WI38 (cell line): ENCODE results near the gene ADAMTS18.

Source experiments
- H3K4me3 ChIP-seq: 2 replicates; pipeline ENCODE4 v1.5.1; 2011; ENCODE audit warnings: low read depth, mild to moderate bottlenecking, control low read depth, low read length
- TF ChIP-seq, protein P1 (sequence below): IDR thresholded peaks from 2 replicates; pipeline ENCODE4 v1.5.1; 2012; ENCODE audit warnings: low read depth, mild to moderate bottlenecking, control low read depth, low read length

ADAMTS18 gene

DNA sequence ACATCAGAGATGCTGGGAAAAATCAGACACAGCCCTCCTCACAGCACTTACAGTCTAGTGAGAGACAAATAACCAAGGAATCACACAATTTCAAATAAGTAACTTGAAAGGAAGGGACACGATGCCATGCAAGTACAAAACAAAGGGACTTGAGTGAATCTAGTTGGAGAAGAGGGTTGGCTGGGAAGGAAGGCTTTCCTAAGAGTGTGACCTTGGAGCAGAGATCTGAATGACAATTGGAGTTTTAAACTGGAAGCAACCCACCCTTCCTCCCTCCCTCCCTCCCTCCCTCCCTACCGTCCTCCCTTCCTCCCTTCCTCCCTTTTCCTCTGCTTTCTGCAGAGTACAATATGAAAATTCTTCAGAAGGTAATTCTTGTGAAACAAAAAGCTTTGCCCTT is 31.1 kb downstream of the ADAMTS18 start:
- no peak overlapping the region for H3K4me3 ChIP-seq
- TF ChIP-seq, protein P1, sequence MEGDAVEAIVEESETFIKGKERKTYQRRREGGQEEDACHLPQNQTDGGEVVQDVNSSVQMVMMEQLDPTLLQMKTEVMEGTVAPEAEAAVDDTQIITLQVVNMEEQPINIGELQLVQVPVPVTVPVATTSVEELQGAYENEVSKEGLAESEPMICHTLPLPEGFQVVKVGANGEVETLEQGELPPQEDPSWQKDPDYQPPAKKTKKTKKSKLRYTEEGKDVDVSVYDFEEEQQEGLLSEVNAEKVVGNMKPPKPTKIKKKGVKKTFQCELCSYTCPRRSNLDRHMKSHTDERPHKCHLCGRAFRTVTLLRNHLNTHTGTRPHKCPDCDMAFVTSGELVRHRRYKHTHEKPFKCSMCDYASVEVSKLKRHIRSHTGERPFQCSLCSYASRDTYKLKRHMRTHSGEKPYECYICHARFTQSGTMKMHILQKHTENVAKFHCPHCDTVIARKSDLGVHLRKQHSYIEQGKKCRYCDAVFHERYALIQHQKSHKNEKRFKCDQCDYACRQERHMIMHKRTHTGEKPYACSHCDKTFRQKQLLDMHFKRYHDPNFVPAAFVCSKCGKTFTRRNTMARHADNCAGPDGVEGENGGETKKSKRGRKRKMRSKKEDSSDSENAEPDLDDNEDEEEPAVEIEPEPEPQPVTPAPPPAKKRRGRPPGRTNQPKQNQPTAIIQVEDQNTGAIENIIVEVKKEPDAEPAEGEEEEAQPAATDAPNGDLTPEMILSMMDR, result no peak

DNA sequence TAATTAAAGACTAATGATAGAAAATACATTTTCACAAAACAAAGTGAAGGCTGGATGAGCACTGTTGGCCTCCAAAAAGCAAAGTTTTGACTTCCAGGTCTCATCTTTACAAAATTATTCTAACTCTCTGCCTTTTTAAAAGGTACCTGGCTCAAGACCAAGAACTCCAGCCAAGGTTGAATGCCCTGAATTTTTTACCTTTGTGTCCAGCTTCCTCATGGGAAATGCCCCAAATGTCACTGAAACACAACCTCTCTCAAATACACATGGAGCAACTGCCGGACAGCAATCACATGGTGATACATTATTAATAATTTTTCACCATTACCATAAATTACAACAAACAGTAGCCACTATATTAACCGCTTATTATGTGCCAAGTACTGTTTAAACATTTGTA is 32.2 kb downstream of the ADAMTS18 start:
- TF ChIP-seq, protein P1, result no peak
- no peak overlapping the region for H3K4me3 ChIP-seq

DNA sequence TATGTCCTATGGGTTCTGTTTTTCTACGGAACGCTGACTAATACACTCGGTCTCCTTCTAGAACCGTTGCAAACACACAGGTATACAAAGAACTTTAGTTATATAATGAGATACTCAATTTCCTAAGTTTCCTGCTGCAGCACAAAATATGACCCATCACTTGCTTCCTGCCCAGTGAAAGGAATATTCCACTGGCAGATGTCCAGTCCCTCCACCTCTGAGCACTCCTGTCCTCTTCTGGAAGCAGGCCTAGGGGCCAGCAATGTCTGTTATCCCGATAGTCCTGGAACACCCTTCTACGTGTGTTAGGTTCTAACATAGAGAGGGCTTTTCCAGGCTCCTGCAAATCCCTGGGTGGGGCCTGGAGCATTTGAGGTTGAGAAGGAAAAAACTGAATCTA is 32.7 kb downstream of the ADAMTS18 start:
- H3K4me3 ChIP-seq, result no peak overlapping the region
- TF ChIP-seq, protein P1, result no peak

DNA sequence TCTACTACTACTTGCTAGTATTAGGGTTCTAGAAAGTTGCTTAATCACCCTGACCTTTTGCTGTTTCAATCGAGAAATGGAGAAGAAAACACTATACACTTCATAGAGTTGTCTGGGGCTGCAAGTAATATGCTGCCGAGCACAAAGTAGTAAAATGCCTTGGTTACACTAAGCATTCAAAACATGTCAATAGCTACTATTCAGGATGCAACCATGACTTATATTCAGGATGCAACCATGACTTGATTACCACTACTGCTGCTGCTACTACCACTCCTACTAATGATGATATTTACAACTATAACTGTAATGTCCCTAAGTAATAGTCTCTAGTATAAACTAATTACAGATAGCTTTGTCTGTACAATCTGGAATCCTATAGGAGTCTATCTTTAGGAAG is 35.3 kb downstream of the ADAMTS18 start:
- TF ChIP-seq, protein P1, result no peak

DNA sequence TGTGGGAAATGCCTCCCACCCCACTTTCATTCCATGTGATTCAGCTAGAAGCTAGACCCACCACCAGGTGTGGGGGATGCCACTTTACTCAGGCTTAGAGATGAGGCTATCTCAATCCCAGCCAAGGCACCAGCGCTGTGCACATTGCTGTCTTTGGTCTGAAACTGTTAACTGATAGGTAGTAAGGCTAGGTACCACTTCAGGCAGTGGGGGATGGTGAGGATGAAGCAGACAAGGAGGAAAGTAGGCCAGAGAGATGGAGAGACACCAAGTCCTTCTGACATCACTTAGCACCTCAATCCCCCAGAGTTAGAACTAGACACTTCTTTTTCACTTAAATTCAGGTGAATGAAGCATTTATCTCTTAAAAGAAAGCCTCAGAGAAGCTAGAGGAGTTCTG is 35.8 kb downstream of the ADAMTS18 start:
- TF ChIP-seq, protein P1, result no peak
- H3K4me3 ChIP-seq, result no peak overlapping the region

More for the DNA sequence above, 35.3 kb downstream of the ADAMTS18 start:
- H3K4me3 ChIP-seq, result no peak overlapping the region

DNA sequence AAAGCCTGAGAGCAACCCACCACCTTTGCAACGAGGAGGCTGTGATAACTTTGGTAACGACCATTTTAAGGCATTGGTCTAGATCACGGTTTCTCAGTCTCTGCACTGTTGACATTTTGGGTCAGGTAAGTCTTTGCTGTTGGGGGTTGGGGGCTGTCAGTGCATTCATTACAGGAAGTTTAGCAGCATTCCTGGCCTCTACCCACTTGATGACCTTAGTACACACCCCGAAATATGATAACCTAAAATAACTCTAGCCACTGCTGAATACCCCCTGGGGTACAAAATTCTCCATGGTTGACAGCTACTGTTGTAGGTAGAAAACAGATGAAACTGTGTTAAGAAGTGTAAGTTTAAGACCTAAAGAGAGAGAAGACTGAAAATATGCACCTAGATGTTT is 36.3 kb downstream of the ADAMTS18 start:
- TF ChIP-seq, protein P1, result no peak
- H3K4me3 ChIP-seq, result no peak overlapping the region

DNA sequence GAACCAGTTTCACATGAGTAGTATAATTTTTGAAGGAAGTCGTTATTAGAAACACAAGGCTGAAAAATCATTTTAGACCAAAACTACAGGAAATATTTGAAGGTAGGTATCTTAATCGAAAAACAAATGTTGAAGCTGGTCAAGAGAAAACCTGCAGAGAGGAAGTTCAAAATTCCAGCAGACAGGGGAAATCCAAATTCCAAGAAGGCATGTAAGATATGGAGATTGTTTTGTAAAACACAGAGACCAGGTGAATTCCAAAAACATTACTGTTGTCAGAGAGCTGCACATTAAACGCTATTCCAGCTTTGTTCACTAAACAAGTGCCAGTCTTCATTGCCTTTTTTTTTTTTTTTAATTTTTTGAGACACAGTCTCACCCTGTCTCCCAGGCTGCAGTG is 38.4 kb downstream of the ADAMTS18 start:
- H3K4me3 ChIP-seq, result no peak overlapping the region
- TF ChIP-seq, protein P1, result no peak
